ENCODE measurements around the gene FSTL1.

DNA sequence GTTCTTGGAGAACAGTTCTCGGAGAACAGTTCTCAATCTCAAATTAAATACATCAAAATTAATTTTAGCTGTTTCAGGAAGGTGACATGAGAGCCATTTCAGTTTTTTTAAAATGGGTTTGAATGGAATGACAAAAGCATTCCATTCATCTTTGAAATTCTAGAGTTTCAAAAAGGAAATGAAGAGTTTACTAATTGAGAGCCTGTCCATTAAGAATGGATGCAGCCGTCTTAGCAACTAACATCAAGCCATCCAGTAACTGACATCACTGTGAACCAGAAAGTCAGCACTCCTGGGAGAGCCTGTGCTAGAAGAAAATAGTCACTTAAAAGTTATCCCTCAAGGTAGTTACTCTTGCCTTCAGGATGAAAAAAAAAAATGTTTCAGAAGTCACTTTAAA is 47.0 kb upstream of the FSTL1 start:
- TF ChIP-seq, protein P1, sequence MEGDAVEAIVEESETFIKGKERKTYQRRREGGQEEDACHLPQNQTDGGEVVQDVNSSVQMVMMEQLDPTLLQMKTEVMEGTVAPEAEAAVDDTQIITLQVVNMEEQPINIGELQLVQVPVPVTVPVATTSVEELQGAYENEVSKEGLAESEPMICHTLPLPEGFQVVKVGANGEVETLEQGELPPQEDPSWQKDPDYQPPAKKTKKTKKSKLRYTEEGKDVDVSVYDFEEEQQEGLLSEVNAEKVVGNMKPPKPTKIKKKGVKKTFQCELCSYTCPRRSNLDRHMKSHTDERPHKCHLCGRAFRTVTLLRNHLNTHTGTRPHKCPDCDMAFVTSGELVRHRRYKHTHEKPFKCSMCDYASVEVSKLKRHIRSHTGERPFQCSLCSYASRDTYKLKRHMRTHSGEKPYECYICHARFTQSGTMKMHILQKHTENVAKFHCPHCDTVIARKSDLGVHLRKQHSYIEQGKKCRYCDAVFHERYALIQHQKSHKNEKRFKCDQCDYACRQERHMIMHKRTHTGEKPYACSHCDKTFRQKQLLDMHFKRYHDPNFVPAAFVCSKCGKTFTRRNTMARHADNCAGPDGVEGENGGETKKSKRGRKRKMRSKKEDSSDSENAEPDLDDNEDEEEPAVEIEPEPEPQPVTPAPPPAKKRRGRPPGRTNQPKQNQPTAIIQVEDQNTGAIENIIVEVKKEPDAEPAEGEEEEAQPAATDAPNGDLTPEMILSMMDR (conservative IDR thresholded peaks at IDR 0.05; ENCODE audit: low read depth in 2 of 2), result no peak
- no peak for TF ChIP-seq POLR2AphosphoS5 (IDR thresholded peaks at IDR 0.05; ENCODE audit: low read depth)
- TF ChIP-seq EZH2phosphoT487 (IDR thresholded peaks at IDR 0.05; ENCODE audit: unreplicated experiment), result no peak
- TF ChIP-seq EZH2 (IDR thresholded peaks at IDR 0.05; ENCODE audit: low read depth, unreplicated experiment), result no peak
- TF ChIP-seq, protein P2, sequence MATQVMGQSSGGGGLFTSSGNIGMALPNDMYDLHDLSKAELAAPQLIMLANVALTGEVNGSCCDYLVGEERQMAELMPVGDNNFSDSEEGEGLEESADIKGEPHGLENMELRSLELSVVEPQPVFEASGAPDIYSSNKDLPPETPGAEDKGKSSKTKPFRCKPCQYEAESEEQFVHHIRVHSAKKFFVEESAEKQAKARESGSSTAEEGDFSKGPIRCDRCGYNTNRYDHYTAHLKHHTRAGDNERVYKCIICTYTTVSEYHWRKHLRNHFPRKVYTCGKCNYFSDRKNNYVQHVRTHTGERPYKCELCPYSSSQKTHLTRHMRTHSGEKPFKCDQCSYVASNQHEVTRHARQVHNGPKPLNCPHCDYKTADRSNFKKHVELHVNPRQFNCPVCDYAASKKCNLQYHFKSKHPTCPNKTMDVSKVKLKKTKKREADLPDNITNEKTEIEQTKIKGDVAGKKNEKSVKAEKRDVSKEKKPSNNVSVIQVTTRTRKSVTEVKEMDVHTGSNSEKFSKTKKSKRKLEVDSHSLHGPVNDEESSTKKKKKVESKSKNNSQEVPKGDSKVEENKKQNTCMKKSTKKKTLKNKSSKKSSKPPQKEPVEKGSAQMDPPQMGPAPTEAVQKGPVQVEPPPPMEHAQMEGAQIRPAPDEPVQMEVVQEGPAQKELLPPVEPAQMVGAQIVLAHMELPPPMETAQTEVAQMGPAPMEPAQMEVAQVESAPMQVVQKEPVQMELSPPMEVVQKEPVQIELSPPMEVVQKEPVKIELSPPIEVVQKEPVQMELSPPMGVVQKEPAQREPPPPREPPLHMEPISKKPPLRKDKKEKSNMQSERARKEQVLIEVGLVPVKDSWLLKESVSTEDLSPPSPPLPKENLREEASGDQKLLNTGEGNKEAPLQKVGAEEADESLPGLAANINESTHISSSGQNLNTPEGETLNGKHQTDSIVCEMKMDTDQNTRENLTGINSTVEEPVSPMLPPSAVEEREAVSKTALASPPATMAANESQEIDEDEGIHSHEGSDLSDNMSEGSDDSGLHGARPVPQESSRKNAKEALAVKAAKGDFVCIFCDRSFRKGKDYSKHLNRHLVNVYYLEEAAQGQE (IDR thresholded peaks at IDR 0.05; ENCODE audit: unreplicated experiment), result no peak
- TF ChIP-seq NANOG (IDR thresholded peaks at IDR 0.05; ENCODE audit: borderline replicate concordance), result 0 out of 2 replicates have a peak, but pooled peaks have one; percentile 43
- no peak for TF ChIP-seq CREB1 (CRISPR knock-in tag; IDR thresholded peaks at IDR 0.05; ENCODE audit: low read depth)
- no peak for TF ChIP-seq STAT1 (IDR thresholded peaks at IDR 0.05; ENCODE audit: unreplicated experiment)
- TF ChIP-seq, protein P3, sequence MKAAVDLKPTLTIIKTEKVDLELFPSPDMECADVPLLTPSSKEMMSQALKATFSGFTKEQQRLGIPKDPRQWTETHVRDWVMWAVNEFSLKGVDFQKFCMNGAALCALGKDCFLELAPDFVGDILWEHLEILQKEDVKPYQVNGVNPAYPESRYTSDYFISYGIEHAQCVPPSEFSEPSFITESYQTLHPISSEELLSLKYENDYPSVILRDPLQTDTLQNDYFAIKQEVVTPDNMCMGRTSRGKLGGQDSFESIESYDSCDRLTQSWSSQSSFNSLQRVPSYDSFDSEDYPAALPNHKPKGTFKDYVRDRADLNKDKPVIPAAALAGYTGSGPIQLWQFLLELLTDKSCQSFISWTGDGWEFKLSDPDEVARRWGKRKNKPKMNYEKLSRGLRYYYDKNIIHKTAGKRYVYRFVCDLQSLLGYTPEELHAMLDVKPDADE (IDR thresholded peaks at IDR 0.05), result no peak
- TF ChIP-seq ZNF114 (CRISPR knock-in tag; IDR thresholded peaks at IDR 0.05), result no peak
- TF ChIP-seq JUNB (IDR thresholded peaks at IDR 0.05; ENCODE audit: unreplicated experiment), result no peak
- TF ChIP-seq ZNF331 (CRISPR knock-in tag; IDR thresholded peaks at IDR 0.05; ENCODE audit: low read depth), result no peak

Measured in GM23338 (cell line).